Measurements from ENCODE around the gene CFP.
"Not testable (repeated sequence)": the region's sequence is repeated elsewhere in the genome, so short reads cannot be mapped to it uniquely, and the experiment has no call there.

The CFP gene

DNA sequence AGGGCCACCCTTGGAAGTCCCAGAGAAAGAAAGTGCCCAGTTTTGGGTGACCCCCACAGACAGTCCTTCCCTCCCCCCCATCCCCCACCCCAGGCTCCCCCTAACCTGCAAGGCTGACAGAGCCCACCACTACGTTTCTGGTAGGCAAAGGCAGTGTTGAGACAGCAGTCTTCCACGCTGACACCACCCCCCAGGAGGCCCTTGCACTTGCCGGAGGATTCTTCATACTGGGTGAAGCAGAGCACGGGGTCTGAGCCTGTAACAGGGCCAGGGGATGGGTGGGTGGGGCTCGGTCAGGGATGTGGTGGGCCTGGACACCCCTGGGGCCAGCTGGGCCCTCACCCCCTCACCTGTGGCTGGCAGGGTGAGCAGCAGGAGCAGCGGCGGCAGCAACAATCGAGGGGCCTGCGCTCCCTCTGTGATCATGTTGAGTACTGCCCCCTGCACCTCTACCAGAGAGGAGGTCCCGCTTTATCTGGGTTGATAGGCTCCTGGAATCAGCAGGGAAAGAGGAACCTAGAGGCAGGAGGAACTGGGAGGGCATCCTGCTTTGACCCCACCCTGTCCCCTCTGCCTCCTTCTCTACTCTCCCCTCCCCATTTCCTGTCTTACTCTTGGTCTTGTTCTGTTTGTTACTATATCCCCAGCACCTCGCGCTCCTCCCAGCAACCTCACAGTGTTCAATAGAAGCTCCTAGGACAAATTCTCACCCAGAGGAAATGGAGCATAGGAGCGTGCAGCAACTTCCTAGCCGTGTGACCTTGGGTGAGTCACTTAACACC lies at the start of gene CFP:
Gene CFP (minus strand): TSS at position 512 of the 782 bp plus-strand sequence. CDS start 86 bp downstream, at position 426.
- no peak for DNase-seq (ENCODE audit: low read depth)

DNA sequence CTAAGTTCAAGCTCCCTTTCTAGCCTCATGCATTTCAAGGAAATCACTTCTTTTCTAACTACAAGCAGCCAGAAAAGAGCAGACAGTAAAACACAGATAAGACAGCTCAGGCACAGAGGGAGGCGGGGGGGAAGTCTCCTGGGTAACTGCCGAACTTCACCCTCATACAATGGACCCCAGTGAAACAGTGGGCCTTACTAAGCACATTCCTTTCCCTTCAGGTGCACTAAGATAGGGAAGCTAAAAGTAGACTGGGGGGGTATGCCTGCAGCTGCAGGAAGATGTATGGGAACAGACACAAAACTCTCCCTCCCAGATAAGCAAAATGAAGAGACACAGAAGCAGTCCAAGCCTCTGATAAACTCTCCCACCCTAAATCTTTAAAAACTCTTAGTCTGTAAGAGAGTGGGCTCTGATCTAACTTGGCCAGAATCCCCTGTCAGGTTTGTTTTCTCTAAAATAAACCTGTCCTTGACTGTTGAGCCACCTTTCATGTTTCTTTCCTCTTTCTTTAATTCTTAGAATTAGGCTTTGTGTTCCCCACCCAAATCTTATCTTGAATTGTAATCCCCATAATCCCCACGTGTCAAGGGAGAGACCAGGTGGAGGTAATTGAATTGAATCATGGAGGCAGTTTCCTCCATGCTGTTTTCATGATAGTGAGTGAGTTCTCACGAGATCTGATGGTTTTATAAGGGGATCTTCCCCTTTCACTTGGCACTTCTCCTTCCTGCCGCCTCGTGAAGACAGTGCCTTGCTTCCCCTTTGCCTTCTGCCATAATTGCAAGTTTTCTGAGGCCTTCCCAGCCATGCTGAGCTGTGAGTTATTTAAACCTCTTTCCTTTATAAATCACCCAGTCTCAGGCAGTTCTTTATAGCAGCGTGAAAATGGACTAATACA lies 46.5 kb upstream of the CFP start:
- DNase-seq (ENCODE audit: low read depth): not testable (repeated sequence)

DNA sequence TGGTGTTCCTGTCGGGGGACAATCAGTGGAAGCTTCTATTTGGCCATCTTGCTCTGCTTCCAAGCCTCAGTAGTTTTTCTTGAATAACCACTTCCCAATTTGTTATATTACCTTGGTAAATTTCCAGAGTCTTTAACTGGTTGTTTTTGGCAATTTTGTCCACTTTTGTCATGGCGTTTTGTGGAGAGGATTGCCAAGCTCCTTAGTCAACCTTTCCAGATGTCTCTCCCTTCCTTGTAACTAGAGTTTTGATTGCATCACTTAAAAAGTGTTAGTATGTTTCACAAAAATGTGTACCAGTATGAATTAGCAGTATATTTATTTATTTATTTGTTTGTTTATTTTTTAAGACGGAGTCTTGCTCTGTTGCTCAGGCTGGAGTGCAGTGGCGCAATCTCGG lies 45.0 kb upstream of the CFP start:
- no peak for DNase-seq (ENCODE audit: low read depth)

DNA sequence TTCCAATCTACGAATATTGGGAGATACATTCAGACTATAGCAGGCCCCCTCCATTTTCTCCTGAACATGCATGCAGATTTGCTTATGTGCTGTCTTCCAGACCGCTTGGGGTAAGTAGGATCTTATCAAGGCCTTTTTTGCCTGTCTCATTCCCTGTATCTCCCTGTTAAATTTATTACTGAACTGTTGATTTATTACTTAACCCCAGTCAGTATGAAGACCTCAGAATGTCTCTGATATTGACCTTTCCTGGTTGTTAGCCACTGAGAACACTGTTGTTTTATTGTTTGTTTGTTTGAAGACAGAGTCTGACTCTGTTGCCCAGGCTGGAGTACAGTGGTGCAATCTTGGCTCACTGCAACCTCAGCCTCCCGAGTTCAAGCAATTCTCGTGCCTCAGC lies 36.1 kb upstream of the CFP start:
- not testable (repeated sequence) for DNase-seq (ENCODE audit: low read depth)

DNA sequence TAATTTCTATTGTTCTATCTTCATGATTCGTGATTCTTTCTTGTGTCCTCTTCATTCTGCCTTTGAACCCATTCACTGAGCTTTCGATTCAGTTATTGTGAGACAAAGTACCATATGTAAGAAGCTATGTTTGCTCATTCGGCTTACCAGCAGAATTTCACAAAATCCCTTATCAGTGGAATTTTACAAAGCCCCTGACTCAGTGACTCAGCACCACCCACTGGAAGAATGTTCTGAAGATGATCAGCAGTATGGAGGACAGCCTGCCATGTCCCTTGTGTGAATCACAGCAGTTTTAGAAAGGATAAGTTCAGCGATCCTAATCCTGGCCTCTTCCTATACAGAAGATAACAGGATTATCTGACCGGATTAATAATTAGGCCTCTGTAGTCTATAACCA lies 35.0 kb upstream of the CFP start:
- DNase-seq (ENCODE audit: low read depth): no peak

DNA sequence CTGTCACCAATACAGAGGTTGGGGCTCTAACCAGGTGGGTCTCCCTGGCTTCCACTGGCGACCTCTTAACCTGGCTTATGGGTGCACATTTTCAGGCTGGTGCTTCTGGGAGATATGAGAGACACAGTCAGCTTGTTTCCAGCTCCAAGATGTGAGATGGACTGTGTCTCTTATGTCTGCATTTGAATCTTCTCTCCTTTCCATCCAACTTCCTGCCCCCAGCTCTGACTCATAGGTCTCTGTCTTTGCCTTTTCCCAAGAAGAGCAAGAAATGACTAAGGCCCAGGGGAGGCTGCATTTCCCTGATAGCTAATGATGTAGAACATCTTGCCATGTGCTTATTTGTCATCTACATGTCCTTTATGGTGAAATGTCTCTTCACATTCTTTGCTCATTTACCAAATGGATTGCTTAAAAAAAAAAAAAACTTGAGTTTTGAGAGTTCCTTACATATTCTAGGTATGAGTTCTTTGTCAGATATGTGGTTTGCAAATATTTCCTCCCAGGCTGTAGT lies 32.5 kb upstream of the CFP start:
- peak; percentile 86 for DNase-seq (ENCODE audit: low read depth)

DNA sequence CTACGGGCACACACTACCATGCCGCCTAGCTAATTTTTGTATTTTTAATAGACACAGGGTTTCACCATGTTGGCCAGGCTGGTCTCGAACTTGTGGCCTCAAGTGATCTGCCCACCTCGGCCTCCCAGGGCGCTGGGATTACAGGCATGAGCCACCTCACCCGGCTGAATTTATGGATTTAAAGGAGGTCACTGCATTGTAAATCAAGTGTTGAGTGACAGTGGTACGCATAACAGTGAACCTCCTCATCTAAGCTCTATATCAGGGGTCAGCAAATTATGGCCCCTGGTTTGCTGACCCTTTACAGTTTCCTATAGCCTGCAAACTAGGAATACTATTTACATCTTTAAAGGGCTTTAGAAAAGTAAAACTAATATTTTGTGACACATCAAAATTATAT lies 31.8 kb upstream of the CFP start:
- DNase-seq (ENCODE audit: low read depth): no peak

DNA sequence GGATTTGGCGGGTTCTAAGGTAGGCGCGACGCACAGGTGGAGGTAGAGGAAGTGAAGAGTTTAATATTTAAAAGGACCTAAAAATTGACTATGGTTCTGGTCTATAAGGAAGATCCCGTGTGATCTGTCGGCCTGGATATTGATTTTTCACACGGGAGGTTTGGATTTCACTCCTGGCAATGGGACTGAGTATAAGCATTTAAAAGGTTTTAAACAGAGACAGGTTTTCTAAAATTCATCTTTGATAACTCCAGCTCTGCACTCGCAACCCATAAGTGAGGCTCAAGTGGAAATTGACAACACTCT lies 29.6 kb upstream of the CFP start:
- DNase-seq (ENCODE audit: low read depth): no peak

DNA sequence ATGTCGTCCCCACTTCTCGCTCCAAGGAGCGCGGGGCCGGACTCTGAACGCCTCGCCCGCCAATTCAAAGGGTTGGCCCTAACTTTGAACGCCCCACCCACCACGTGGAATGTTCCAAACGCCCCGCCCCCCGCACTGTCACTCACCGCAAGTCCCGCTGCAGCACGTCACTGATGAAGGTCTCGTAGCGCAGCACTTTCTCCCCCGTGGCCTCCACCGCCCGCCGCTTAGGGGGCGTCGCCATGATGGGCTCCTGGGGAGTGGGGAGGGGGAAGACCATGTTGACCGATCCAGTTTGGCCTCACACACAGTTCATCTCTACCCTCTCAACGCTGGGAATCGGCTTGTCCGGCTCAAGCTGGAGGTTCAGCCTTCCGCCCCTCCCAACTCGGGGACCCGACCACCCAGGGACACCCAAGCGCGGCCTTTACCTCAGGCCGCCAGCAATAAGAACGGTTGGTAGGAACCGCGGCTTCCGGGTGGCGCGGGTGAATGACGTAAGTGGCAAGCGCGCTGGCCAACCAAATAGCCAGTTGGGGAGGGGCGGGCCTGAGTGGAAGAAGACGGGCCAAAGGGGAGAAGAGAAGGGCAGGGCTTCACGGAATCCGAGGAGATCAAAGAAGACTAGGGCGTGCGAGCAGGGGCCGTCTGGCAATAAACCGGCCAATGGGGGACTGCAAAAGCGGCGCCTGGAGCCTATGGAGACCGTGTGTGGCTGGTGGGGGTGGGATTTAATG lies 29.1 kb upstream of the CFP start, which contains the start of gene UXT:
Gene UXT (minus strand): TSS at position 497 of the 737 bp plus-strand sequence. CDS start 253 bp downstream, at position 244.
- peak; percentile 84 for DNase-seq (ENCODE audit: low read depth)

DNA sequence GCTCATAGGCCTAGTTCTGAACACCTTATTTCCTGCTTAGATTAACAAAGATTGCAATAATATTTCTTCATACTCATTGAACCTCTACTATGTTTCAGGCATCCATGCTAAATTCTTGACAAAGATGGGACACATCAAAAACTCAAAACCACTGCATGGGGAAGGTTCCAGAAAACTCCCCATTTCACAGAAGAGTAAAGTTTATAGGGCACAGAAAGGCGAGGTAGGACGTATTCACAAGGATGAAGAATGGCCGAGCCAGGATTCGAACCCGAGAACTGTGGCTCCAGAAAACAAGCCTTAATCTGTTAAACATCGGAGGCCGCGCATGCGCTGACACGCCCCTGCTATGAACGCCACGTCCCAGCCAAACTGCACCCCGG lies 28.6 kb upstream of the CFP start:
- no peak for DNase-seq (ENCODE audit: low read depth)

DNA sequence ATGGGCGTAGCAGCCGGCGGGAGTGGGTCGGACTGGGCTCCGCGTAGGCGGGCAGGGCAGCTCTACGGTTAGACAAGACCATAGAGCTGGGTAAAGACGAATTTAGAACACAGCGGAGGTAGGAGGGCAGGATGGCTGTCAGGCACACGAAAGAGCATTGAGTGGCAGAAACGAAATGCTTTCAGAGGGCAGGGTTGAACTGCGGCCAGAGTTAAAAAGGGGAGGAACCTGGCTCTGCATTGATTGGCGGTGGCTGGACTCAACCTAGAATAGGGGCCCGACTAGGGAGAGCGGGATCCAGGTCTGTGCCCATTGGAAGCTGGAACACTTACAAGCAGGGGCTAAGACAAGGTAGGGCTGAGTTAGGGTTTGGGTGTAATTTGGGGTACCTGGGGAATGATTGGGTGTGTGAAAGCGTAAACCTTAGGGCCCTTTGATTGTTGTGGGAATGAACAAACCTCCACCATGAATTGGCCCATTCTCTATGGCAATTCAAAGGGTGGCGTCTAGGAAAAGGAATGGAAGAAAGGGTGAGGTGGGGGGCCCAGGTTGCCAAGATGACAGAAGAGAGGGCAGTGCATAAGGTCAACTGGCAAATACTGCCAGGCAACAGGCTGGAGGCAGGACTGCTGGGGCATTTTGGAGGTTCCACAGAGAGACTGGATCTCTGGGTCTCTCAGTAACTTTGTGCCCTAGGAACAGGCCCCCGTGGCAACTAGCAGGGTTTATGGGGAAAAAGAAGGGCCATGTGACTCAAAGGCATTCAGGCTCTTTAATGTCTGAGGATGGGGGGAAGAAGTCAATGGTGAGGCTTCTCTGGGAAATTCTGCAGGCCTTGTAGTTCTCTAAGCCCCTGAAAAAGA lies 21.5 kb upstream of the CFP start:
- DNase-seq (ENCODE audit: low read depth): no peak

DNA sequence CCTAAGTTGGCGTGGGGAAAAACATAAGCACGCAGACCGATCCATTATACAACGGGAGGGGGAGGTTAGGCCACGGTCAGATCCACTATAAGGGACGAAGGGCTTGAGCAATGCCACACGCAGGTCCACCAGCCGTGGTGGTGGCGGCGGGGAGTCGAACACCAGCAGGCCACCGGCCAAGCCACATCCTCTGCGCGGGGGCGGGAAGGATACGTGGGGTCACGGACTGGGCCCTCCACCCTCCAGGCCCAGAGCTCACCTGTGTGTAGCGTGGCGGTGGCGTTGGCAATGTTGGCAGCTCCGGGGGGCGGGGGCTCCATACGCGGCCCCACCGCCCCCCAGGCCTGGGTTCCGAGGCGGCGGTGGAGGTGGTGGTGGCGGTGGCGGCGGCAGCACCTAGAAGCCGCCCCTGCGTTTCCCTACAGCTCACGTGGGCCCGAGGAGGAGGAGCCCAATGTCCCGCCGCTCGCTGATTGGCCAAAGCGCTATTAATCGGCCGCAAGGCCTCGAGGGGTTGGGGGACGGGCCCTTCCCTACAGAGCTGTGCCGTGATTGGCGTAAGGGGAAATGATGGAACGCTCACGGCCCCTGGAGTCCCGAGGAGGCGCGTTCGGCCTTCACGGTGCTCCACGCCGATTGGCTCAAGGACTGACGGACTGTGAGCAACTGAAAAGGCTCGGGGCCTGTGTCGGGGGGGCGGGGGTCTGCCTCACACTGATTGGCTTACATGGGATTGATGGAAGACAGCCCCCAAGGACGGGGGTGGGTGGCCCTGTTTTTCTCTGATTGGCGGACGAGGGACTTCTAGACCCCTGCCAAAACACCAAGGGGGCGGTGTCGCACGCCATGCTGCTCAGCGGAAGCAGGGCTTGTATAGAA lies 20.7 kb upstream of the CFP start, which contains the start of gene ELK1:
Gene ELK1 (minus strand): TSS at position 400 of the 879 bp plus-strand sequence. CDS start 9,122 bp downstream, outside the sequence.
- DNase-seq (ENCODE audit: low read depth): peak; percentile 96

DNA sequence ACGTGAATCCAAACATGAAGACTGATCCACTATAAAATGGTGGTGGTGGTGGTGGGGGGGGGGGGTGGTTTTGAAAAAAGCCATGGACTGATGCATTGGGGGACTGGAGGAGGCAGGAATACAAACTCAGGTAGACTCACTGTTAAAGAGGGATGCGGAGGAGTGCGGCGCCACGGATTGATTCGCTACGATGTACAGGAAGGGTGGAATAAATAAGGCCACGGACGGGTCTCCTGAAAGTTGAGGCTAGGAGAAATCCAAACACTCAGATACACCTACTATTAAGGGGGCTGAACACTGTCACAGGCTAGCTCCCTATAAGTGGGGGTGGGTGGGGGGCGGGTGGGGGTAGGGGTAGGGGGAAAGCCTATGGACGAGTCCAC lies 20.0 kb upstream of the CFP start:
- no peak for DNase-seq (ENCODE audit: low read depth)

DNA sequence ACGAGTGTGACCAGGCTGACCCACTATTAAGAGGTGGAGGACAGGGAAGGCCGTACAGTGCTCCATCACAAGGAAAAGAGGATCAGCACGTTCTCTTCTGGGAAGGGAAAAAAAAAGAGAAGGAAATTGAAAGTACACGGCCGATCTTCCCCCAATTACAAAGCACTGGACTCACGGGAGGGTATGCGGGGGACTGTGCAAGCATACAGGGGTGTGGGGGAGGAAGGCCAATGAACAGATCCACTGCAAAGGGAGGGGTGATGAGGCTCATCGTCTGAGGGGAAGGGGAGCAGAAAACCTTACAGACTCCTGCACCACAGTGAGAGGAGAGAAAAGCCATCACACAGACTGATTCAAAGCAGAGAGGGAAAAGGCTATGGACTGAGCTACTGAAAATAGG lies 19.5 kb upstream of the CFP start:
- DNase-seq (ENCODE audit: low read depth): no peak

DNA sequence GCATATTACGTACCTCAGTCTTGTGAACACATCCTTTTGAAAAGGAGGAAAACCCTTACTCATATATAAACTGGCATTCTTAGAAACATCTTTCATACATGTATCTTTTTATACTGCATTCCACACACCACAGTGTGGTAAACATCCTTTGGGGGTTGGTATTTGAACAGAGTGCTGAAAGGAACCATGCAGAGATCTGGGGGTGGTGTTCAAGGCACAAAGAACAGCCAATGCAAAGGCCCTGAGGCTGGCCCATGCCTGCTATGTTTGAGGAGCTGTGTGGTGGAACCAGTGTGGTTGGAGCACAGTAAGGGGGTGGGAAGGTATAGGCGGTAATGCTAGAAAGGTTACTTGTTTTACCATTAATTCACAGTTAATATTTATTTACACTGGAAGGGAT lies 18.6 kb upstream of the CFP start:
- no peak for DNase-seq (ENCODE audit: low read depth)

DNA sequence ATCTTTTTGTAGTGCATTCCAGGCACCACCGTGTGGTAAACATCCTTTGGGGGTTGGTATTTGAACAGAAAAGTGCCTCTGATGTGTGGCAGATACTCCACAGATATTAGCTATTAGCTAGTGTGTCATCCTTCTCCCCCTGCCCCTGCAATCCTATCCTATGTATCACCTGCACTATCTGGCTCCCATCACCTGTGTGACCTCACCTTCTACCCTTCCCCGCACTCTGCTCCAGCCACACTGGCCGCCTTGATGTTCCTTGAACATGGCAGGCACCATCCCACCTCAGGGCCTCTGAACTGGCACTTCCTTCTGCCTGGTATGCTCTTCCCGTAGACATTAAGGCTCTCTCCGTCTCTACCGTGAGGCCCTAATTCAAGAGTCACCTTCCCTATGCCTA lies 16.9 kb upstream of the CFP start:
- DNase-seq (ENCODE audit: low read depth): no peak

DNA sequence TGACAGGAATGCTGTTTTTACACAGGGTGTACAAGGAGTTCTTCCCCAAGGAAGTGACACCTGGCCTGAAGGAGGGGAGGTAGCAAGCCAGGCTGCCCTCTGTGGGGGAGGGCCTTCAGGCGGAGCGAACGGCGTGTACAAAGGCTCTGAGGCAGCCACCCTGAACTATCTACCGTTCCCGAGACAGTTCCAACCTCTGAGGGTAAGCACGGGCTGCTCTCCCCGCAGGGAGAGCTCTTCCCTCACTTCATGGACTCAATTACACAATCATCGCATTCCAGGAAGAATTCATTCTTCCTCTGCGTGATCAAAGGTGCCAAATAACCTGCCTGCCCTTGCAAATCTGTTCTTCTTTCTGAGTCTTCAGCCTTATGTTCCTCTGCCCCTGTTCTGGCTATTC lies 15.8 kb upstream of the CFP start:
- no peak for DNase-seq (ENCODE audit: low read depth)

DNA sequence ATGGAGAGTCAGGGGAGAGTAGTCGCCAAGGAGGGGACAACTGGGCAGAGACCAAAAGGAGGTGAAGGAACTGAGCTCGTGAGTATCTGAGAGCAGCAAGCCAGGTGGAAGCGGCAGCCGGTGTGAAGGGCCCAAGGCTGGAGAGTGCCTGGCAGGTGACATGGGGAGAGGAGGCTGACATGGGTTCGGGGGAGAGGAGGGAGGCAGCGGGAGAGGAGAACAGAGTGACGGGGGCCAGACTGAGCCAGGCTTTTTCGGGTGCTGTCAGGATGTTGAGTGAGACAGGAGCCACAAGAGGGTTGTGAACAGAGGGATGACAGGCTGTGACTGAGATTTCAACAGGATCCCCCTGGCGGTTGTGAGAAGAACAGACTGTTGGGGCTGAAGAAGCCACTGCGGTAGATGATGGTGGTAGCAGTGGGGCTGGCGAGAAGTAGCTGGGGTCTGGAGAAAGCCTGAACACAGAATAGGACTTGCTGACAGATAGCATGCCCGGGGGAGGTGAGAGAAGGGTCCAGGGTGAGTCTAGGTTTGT lies 14.9 kb upstream of the CFP start:
- no peak for DNase-seq (ENCODE audit: low read depth)

DNA sequence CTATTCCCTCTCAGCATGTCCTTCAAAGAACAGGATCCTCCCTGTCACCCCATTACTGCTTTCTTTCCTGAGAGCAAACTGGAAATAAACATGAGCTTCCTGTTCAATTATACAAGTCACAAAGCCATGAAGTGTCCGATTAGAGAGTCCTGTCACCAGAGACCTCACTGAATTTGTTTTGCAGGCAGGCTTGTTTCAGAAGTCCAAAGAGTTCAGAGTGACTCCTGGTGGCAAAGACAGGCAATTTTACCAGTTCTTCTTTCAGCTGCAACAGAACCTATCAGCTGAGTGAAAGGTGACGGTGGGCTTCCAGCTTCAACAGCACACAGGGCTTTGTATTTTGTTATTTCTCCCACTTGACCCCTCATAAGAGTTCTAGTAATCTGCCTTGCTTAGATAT lies 14.2 kb upstream of the CFP start:
- no peak for DNase-seq (ENCODE audit: low read depth)

DNA sequence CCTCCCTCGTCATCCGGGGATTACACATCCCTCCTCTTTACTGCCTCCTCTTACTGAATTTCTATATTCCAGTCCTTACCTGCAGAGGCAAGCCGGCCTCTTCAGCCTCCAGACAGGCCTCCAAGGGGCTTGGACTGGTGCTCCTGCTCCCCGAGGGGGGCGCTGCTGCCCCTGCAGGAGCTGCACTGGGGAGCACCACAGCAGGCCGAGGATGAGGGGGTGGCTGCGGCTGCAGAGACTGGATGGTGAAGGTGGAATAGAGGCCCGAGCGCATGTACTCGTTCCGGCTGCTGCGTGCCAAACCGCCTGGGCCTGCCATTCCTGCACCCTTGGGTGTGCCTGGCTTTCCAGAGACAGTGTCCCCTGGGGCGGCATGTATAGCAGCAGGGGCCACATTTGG lies 9.1 kb upstream of the CFP start:
- DNase-seq (ENCODE audit: low read depth): no peak

Measured in stromal cell of bone marrow (primary cell).